Neural crest cell (in vitro differentiated cells): ENCODE results near the gene PRLR. TPM values are rescaled to one million over a fixed set of nuclear protein-coding genes. Genes with fewer than 3 reads are reported as not detected.
"Not testable (repeated sequence)": the region's sequence is repeated elsewhere in the genome, so short reads cannot be mapped to it uniquely, and the experiment has no call there.

Experiments
- DNase-seq: peaks from one replicate; pipeline ENCODE4 v3.0.0; 2021; ENCODE audit warnings: low read depth, mixed read lengths, low spot score
- H3K27ac Mint-ChIP-seq: one replicate; pipeline ENCODE4 v1.8.0; 2021; ENCODE audit warnings: mild to moderate bottlenecking, mixed read lengths; ENCODE audit not compliant: unreplicated experiment
- H3K27me3 Mint-ChIP-seq: 2 replicates; pipeline ENCODE4 v1.8.0; 2021; ENCODE audit warnings: low read depth, mild to moderate bottlenecking, mixed read lengths
- H3K36me3 Mint-ChIP-seq: 2 replicates; pipeline ENCODE4 v1.8.0; 2021; ENCODE audit warnings: low read depth, mild to moderate bottlenecking, mixed read lengths
- H3K4me1 Mint-ChIP-seq: 2 replicates; pipeline ENCODE4 v1.8.0; 2021; ENCODE audit warnings: mixed read lengths
- H3K4me3 Mint-ChIP-seq: one replicate; pipeline ENCODE4 v1.8.0; 2021; ENCODE audit warnings: mild to moderate bottlenecking, mixed read lengths
- H3K9me3 Mint-ChIP-seq: 2 replicates; pipeline ENCODE4 v1.8.0; 2021; ENCODE audit warnings: mixed read lengths
- CTCF ChIP-seq: fragments of 200-600 bp; sonication (generic); conservative IDR thresholded peaks from 2 replicates; pipeline ENCODE4 v1.5.0; 2021; ENCODE audit warnings: antibody characterized with exemption, mild to moderate bottlenecking
- total RNA-seq: library from RNA; stranded (reverse); gene quantifications from 2 replicates; pipeline ENCODE4 v1.2.1, GENCODE V29; 2021

Gene PRLR
- total RNA-seq, 1 donor from 2014 or later: 0.58 TPM

- no peaks in the 10 kb centered on the region for H3K4me1 Mint-ChIP-seq
- H3K36me3 Mint-ChIP-seq: no peaks in the 10 kb centered on the region
- H3K27me3 Mint-ChIP-seq: peaks cover under 1% of the 10 kb centered on the region
- H3K4me3 Mint-ChIP-seq: no peak overlapping the region
- no peak overlapping the region for H3K27ac Mint-ChIP-seq
- no peak for TF ChIP-seq CTCF
- H3K9me3 Mint-ChIP-seq: no peaks in the 10 kb centered on the region
- no peak for DNase-seq
Observed at GRCh38 chr5:35115920-35116319, 114.4 kb downstream of the PRLR start.

DNA sequence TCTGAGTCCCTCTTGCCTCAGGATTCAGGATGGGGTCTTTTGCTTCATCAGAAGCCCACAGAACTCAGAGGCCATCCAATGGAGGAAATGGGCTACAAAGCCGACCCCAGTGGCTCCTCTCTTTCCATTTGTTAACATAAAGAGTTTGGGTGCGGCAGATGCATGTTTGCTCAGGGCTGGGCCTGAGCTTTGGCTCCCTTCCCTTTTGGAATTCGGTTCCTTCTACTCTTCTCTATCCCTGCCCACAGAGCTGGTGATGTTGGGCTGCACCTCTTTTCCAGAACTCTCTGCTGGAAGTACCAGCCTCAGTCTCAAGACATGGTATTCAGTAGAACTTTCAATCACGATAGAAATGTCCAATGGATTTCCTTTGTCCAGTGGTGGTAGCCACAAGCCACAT is 115.6 kb downstream of the PRLR start:
- Mint-ChIP-seq H3K27me3 (peaks cover 4% of the 10 kb centered on the region), H3K36me3 (no peaks in the 10 kb centered on the region), H3K4me3 (no peak overlapping the region), H3K4me1 (no peaks in the 10 kb centered on the region), H3K9me3 (no peaks in the 10 kb centered on the region), H3K27ac (no peak overlapping the region)
- DNase-seq: no peak
- no peak for TF ChIP-seq CTCF

GRCh38 chr5:35112300-35112699 is 118.0 kb downstream of the PRLR start:
- no peaks in the 10 kb centered on the region for H3K9me3 Mint-ChIP-seq
- H3K36me3 Mint-ChIP-seq: peaks cover 3% of the 10 kb centered on the region
- H3K4me3 Mint-ChIP-seq: no peak overlapping the region
- H3K27me3 Mint-ChIP-seq: peaks cover 12% of the 10 kb centered on the region
- DNase-seq: no peak
- H3K27ac Mint-ChIP-seq: peak overlapping the region; percentile 6
- H3K4me1 Mint-ChIP-seq: no peaks in the 10 kb centered on the region
- no peak for TF ChIP-seq CTCF

- peaks cover 12% of the 10 kb centered on the region for H3K27me3 Mint-ChIP-seq
- H3K27ac Mint-ChIP-seq, H3K36me3 Mint-ChIP-seq, H3K4me1 Mint-ChIP-seq, H3K4me3 Mint-ChIP-seq, DNase-seq, H3K9me3 Mint-ChIP-seq: not testable (repeated sequence)
Observed at GRCh38 chr5:35104550-35104949, 125.7 kb downstream of the PRLR start.

- Mint-ChIP-seq H3K27me3 (peaks cover 12% of the 10 kb centered on the region), H3K4me3 (no peak overlapping the region), H3K9me3 (no peaks in the 10 kb centered on the region), H3K36me3 (peaks cover 3% of the 10 kb centered on the region), H3K4me1 (no peaks in the 10 kb centered on the region), H3K27ac (no peak overlapping the region)
- no peak for TF ChIP-seq CTCF
- DNase-seq: no peak
Observed at GRCh38 chr5:35103637-35104299, 126.5 kb downstream of the PRLR start.

- H3K4me1 Mint-ChIP-seq, H3K36me3 Mint-ChIP-seq, H3K9me3 Mint-ChIP-seq, H3K27ac Mint-ChIP-seq, DNase-seq, H3K4me3 Mint-ChIP-seq, H3K27me3 Mint-ChIP-seq: not testable (repeated sequence)
Observed at GRCh38 chr5:35101720-35102119, 128.6 kb downstream of the PRLR start.

DNA sequence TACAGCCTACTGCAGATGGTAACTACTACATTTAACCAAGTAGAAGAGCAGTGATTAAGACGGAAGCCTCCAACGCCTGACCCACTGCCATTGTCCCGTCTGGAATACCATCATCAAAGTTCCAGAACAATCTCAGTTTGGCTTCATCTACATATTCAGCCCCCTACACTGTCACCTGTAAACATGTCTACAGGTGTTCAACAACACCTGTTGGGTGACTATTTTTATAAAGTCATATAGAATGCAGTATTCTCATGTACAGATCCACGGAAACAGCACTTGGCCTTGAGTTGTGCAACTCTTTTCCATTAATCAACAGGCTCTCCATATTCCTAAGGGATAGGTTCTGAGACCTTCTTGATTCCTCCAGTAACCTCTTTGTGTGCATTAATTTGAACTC is 129.3 kb downstream of the PRLR start:
- Mint-ChIP-seq H3K27ac (no peak overlapping the region), H3K4me1 (no peaks in the 10 kb centered on the region), H3K36me3 (no peaks in the 10 kb centered on the region), H3K9me3 (no peaks in the 10 kb centered on the region), H3K27me3 (peaks cover 3% of the 10 kb centered on the region), H3K4me3 (no peak overlapping the region)
- no peak for TF ChIP-seq CTCF
- DNase-seq: no peak
